ENCODE measurements around the gene CHRNA4.

CHRNA4 gene

GRCh38 chr20:63360850-63361518 lies at the start of gene CHRNA4:
Gene CHRNA4 (minus strand): TSS chr20:63361349. CDS start chr20:63361165, 184 bp downstream.
- no peak for DNase-seq (ENCODE audit: low read depth, low spot score)

DNA sequence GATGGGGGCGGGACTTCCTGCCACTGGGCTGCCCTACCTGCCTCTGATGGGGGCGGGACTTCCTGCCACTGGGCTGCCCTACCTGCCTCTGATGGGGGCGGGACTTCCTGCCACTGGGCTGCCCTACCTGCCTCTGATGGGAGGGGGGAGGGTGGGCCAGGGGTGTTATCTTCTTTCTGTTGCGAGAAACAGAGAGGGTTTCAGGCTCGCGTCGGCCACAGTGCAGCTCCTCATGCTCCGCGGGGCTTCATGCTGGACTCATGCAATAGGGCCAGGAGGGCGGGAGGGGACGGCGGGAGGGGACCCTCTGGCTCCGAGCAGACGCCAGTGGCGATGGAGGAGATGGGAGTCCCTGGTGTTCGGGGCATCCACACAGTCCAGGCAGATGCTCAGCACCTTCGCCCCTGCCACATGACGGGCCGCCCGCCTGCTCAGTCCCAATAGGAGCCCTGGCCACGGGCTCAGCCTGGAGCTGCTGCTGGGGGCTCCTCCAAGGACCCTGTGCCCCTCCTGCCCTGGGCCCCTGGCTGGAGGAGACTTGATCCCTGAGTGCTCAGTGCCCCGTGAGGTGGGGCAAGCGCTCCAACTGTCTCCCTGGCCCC lies 48.8 kb upstream of the CHRNA4 start:
- no peak for DNase-seq (ENCODE audit: low read depth, low spot score)

- no peak for DNase-seq (ENCODE audit: low read depth, low spot score)
Measured at GRCh38 chr20:63409066-63409833, 48.1 kb upstream of the CHRNA4 start.

DNA sequence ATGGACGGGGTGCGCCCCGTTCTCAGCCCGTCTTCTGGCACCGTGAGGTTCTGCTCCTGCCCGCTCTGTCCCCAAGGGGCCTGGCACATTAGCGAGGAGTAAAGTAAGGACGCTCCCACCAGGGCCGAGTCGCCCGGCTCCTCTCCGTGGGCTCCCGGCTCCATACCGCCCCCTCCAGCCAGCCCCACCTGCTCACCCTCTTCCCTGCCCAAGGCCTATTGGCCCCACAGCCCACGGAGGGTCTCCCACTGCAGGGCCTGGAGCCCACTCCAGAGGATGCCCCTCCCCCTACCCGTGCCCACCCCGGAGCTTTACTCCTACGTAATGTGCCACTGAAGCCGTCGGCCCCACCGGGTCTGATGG lies 47.5 kb upstream of the CHRNA4 start:
- DNase-seq (ENCODE audit: low read depth, low spot score): no peak

GRCh38 chr20:63407928-63408683 lies 47.0 kb upstream of the CHRNA4 start:
- DNase-seq (ENCODE audit: low read depth, low spot score): no peak

DNA sequence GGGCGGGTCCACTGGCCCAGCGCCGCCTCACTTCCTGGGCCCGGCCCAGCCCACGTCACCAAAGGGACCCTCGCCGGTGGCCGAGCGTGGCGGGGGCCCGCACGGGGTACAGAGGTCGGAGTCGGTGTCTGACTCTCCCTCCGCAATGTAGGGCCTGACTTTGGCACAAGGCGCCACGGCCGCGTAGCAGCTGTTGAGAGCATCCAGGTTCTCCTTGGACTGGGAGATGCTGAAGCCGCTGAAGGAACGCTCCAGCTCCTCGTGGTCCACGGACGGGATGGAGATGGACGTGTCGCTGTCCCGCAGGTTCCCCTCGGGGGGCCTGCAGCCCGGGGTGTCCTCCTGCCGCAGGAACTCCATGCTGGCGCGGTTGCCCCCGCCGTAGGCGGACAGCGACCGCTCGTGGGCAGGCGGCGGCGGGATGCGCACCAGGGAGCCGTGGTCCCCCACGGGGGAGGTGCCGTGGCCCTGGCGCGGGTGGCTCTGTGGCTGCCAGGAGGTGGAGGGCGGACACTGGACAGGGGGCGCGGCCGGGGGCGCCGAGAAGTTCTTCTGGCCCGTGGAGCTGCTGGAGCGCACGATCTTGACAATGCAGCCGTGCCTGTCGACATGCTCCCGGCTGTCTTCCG lies 45.6 kb upstream of the CHRNA4 start:
- no peak for DNase-seq (ENCODE audit: low read depth, low spot score)

DNA sequence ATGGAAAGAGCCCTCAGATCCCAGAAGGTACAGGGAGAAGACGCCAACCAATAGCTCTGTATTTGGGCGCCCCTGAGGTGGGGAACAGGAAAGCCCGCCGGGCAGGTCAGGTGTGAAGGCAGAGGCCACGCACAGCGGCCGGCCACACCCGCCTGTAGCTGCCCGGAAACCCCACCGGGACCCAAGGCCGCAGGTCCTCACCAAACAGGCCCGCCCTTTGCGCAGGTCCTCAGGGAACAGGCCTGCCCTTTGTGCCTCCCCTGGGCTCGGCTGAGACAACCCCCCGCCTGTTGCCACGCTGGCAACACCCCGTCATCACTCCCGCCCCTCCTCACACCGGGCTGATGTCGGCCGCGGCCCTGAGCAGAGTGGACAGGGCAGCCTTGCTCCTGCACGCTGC lies 44.9 kb upstream of the CHRNA4 start:
- no peak for DNase-seq (ENCODE audit: low read depth, low spot score)

- DNase-seq (ENCODE audit: low read depth, low spot score): no peak
Measured at GRCh38 chr20:63405102-63405730, 44.1 kb upstream of the CHRNA4 start.

DNA sequence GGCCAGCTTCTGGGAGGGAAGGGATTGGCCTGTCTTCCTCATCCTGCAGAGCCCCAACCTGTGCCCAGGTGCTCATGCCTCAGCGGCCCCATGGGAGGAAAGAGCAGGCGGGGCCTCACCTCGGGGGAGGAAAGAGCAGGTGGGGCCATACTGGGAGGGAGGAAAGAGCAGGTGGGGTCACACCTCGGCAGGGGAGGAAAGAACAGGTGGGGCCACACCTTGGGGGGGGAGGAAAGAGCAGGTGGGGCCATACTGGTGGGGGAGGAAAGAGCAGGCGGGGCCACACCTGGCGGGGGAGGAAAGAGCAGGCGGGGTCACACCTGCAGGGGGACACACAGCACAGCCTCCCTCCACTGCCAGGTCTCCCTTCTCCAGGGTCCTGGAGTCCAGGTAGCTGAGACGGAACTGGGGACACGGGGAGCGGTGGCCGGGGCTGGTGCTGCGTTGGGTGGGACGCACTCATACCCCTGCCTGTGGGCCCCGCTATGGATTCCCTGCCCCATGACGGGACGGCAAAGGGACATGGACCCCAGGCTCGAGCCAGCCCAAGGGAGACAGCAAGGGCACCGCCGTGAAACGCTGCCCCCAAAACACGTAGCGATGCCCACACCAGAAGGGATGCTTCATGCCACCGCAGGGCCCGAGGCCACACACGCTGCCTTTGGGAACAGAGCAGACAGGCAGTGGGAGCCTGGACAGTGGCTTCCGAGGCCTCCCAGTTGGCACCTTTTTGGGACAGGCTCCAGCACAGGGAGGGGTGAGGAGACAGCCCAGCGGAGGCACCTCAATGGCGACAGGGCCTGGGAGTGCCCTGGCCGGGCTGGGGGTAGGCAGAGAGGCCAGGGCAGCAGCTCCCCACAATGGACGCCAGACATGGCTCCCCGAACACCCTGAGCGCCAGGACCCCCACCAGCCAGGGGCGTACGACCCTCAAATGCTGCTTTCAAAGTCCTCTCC lies 43.3 kb upstream of the CHRNA4 start:
- DNase-seq (ENCODE audit: low read depth, low spot score): no peak

GRCh38 chr20:63403403-63404105 lies 42.4 kb upstream of the CHRNA4 start:
- DNase-seq (ENCODE audit: low read depth, low spot score): no peak

DNA sequence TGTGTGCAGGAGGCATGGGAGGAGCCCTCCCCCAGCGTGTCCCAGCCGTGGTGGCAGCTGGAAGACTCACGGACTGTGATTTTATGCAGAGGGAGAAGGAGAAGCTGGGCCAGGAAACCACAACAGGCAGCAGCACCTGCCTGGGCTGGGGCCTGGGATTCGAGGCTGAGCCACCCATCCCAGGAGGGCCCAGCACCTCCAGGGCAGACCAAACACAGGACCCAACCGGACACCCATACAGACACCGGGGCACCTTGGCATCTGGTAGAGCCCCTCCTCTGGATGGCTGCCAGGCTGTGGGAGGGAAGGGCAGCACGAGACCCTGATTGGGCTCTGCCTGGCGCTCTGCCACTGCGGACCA lies 41.7 kb upstream of the CHRNA4 start:
- no peak for DNase-seq (ENCODE audit: low read depth, low spot score)

- no peak for DNase-seq (ENCODE audit: low read depth, low spot score)
Measured at GRCh38 chr20:63402181-63402859, 41.2 kb upstream of the CHRNA4 start.

- DNase-seq (ENCODE audit: low read depth, low spot score): no peak
Measured at GRCh38 chr20:63401384-63402110, 40.4 kb upstream of the CHRNA4 start.

GRCh38 chr20:63400486-63401210 lies 39.5 kb upstream of the CHRNA4 start:
- DNase-seq (ENCODE audit: low read depth, low spot score): no peak

DNA sequence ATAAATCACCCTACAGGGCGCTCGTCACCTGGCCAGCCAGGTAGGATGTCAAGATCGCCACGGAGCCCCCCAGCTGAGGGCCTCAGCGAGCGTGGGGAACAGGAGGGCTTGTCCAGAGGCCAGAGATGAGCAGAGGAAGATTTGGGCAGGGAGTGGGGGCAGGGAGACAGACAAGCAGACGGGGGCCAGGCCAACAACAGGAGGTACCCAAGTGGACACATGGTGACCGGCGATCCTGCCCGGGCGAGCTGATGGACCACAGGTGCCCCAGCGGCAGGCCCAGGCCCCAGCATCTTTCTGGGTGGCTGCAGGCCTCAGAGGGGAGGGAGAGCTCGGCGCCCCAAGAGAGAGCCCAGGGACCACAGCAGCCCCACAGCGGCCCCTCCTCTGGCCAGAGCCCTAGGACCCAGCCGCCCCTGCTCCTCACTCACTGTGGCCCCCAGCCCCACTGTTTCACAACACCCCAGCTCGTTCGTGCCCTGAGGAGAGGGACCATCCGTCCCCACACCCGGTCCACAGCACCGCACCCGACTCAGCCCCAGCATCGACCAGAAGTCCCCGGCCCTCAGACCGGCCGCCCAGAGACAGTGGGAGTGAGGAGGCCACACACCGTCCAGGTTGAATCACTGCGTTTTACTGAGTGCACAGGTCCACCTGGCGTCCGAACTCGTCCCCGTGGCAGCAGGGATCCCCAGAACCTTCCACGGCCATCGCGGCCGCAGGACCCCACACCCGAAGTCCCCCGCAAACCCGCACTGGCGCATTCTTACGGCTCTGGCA lies 38.6 kb upstream of the CHRNA4 start:
- DNase-seq (ENCODE audit: low read depth, low spot score): no peak

DNA sequence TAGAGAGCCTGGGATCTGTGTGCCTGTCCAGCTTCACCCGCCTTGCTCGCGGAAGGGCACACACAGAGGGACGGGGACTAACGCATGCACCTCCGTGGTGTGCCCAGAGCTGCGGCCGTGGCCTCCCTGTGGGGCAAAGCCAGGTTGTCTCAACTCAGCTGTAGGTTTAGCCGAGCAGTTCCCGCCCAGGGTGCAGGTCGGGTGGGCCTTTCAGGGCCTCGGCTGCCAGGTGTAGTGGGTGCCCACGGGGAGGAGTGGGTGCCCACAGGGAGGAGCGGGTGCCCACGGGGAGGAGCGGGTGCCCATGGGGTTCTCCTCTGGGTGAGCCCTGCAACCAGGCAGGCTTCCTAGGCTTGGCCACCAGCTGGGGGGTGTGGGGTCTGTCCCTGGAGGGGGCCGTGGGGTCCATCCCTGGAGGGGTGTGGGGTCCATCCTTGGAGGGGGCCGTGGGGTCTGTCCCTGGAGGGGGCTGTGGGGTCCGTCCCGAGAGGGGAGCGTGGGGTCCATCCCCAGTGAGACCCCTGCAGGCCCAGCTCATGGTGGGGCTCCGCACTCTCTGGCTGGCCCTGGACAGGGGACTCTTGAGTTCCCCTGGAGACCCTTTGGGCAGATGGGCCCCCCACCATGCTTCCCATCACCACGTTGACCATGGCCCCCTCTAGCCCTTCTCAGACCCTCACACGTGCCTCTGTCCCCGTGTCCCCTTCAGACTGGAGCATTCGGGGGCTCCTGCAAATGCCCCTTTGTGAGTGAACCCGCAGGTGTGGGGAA lies 37.8 kb upstream of the CHRNA4 start:
- no peak for DNase-seq (ENCODE audit: low read depth, low spot score)
